PC-9 (cell line): ENCODE results near the gene HEXA.

Experiments
- EZH2 ChIP-seq: fragments of 200-600 bp; sonication (generic); IDR thresholded peaks from 2 replicates; pipeline ENCODE4 v1.8.0; 2017; ENCODE audit warnings: antibody characterized with exemption, low read depth
- TF ChIP-seq, protein P1 (sequence below): fragments of 200-600 bp; sonication (generic); conservative IDR thresholded peaks from 2 replicates; pipeline ENCODE4 v1.6.1; 2017; ENCODE audit warnings: mixed run types, antibody characterized with exemption, mild to moderate bottlenecking, moderate library complexity

DNA sequence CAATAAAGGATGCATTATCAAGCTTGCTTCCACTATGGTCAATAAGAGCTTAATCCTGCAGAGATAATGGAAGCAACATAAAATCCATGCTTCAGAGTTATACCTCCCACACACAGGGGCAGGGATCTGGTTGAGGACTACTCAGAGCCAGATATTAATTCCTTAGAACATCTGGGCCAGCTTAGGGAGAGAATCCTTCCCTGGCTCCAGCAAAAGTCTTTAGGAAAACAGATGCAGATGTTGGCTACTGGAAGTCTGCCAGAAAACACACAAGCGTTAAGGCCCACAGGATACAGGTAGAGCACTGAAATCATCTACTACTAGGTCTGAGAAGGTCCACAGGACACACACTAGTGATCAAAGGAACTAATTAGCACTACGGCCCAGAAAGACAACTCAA lies 47.4 kb upstream of the HEXA start:
- TF ChIP-seq, protein P1, sequence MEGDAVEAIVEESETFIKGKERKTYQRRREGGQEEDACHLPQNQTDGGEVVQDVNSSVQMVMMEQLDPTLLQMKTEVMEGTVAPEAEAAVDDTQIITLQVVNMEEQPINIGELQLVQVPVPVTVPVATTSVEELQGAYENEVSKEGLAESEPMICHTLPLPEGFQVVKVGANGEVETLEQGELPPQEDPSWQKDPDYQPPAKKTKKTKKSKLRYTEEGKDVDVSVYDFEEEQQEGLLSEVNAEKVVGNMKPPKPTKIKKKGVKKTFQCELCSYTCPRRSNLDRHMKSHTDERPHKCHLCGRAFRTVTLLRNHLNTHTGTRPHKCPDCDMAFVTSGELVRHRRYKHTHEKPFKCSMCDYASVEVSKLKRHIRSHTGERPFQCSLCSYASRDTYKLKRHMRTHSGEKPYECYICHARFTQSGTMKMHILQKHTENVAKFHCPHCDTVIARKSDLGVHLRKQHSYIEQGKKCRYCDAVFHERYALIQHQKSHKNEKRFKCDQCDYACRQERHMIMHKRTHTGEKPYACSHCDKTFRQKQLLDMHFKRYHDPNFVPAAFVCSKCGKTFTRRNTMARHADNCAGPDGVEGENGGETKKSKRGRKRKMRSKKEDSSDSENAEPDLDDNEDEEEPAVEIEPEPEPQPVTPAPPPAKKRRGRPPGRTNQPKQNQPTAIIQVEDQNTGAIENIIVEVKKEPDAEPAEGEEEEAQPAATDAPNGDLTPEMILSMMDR: no peak
- TF ChIP-seq EZH2: no peak
